Stimulated activated CD4-positive, alpha-beta T cell treated with anti-CD3 and anti-CD28 coated beads, TNF-alpha, amount 100 ng/mL, for 1 hour (primary cell): Measurements from ENCODE around the gene GPR176.

ENCODE experiments used
- DNase-seq, 3 donors: peaks; one replicate each; pipeline ENCODE4 v3.0.0-alpha.2; 2020; ENCODE audit warnings: low read depth in 3 of 3, low spot score in 1 of 3

Gene GPR176

GRCh38 chr15:39786447-39787056 is 133.5 kb downstream of the GPR176 start:
- DNase-seq = no peak

GRCh38 chr15:39785841-39786240 is 134.2 kb downstream of the GPR176 start:
- DNase-seq = no peak

- DNase-seq = no peak
Measured at GRCh38 chr15:39785139-39785538, 134.9 kb downstream of the GPR176 start.

- DNase-seq = no peak
Measured at GRCh38 chr15:39784638-39785037, 135.4 kb downstream of the GPR176 start.

GRCh38 chr15:39784125-39784524 is 135.9 kb downstream of the GPR176 start:
- no peak for DNase-seq

GRCh38 chr15:39783244-39783820 is 136.7 kb downstream of the GPR176 start:
- no peak for DNase-seq

GRCh38 chr15:39782441-39783138 is 137.5 kb downstream of the GPR176 start, which contains the start of gene FSIP1:
Gene FSIP1, minus strand, starts transcription at chr15:39782841. Its CDS starts 6,317 bp downstream, at chr15:39776524.
- peak; percentile 85 to 93 (median 90) for DNase-seq

GRCh38 chr15:39781967-39782302 is 138.1 kb downstream of the GPR176 start:
- no peak for DNase-seq

- no peak for DNase-seq
Measured at GRCh38 chr15:39781147-39781966, 138.7 kb downstream of the GPR176 start.

GRCh38 chr15:39778021-39778420 is 142.0 kb downstream of the GPR176 start:
- no peak for DNase-seq

GRCh38 chr15:39777496-39777895 is 142.6 kb downstream of the GPR176 start:
- no peak for DNase-seq

- DNase-seq = no peak
Measured at GRCh38 chr15:39776068-39776467, 144.0 kb downstream of the GPR176 start.

GRCh38 chr15:39774688-39775267 is 145.3 kb downstream of the GPR176 start:
- DNase-seq = peak in 1 of 3 donors; percentile 11

- no peak for DNase-seq
Measured at GRCh38 chr15:39770748-39771689, 149.0 kb downstream of the GPR176 start.

GRCh38 chr15:39767921-39768320 is 152.1 kb downstream of the GPR176 start:
- no peak for DNase-seq

- no peak for DNase-seq
Measured at GRCh38 chr15:39761006-39761405, 159.1 kb downstream of the GPR176 start.

- no peak for DNase-seq
Measured at GRCh38 chr15:39756806-39757522, 163.1 kb downstream of the GPR176 start.

GRCh38 chr15:39752991-39753390 is 167.1 kb downstream of the GPR176 start:
- no peak for DNase-seq

- no peak for DNase-seq
Measured at GRCh38 chr15:39752246-39752645, 167.8 kb downstream of the GPR176 start.
